GM19023 (cell line): ENCODE data around the gene STAC.

Source experiments
- ATAC-seq: cut with Tn5 transposase; IDR thresholded peaks from one replicate; pipeline ENCODE4 v1.9.1; 2021; ENCODE audit warnings: mild to moderate bottlenecking, moderate library complexity; ENCODE audit not compliant: unreplicated experiment

STAC gene

GRCh38 chr3:36511791-36512486, 131.6 kb downstream of the STAC start:
- no peak for ATAC-seq

DNA sequence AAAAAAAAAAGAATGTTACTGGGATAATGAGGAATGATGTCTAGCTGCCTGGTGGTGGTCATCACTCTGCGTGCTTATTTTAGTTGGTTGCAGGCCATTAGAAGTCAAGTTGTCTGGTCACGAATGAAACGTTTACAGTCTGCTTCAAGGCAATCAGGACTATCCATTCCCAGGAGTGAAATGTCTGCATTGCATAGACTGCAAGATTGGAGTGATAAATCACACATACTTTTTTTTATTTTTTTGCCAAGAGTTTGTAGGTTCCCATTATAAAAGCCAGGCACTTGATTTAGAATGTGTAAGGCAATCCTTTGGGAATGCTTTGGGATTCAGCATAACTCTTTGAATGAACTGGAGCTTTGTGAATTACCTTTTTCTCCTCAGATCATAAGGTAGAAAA, 132.3 kb downstream of the STAC start:
- ATAC-seq, result no peak

DNA sequence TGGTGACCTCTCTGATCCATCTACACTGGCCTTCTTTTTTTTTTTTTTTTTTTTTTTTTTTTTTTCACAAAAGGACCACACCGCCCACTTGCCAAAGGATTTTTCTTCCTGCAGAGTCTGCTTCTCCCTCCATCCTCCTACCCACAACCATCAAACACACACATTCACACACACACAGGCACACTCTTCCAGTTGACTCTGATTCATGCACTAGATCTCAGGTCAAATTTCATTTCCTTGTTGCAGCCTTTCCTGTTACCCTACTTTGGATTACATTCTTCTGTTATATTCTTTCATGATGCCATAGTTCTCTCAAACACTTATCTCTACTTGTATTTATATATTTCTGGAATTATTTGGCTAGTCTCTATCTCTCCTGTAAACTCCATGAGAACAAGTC, 133.9 kb downstream of the STAC start:
- ATAC-seq, result no peak

- ATAC-seq, result no peak
These were observed 139.4 kb downstream of the STAC start for GRCh38 chr3:36519682-36520081.

DNA sequence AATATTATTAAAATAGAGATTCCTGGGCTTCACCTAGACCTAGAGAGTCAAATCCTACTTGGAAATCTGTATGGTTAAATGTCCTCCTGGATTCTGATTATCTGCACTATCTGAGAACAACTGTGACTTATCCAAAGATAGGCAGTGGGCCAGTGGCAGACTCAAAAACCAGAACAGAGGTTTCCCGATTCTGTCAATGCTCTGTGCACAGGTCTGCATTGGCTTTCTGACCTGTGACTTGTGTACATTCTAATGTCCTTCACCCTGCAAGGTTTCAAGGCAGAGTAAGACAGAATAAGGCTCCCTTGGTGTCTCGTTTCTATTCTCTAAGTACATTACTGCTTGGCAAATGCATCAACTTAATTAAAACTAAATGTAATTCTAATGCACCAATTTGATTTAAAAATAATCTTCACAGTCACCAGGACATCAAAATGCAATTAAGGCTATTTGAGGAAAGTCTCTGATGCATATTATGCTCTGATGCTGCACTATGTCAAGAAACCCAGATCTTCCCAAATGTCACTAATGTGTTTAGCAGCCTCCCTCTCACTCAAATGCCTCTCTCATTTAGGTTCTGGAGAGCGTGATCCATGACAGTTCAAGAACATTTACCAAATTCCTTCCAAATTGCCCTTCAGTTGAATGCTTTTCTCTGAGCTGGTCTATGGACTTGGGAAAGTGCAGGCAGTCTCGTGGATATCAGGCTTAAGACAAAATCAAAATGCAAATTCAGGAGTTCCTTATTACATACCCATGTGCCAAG, 140.1 kb downstream of the STAC start:
- ATAC-seq, result no peak

GRCh38 chr3:36521007-36521379, 140.7 kb downstream of the STAC start:
- no peak for ATAC-seq

GRCh38 chr3:36524560-36524959, 144.3 kb downstream of the STAC start:
- no peak for ATAC-seq

- ATAC-seq, result no peak
These were observed 145.0 kb downstream of the STAC start for GRCh38 chr3:36525115-36525801.

- no peak for ATAC-seq
These were observed 157.9 kb downstream of the STAC start for GRCh38 chr3:36538136-36538749.

DNA sequence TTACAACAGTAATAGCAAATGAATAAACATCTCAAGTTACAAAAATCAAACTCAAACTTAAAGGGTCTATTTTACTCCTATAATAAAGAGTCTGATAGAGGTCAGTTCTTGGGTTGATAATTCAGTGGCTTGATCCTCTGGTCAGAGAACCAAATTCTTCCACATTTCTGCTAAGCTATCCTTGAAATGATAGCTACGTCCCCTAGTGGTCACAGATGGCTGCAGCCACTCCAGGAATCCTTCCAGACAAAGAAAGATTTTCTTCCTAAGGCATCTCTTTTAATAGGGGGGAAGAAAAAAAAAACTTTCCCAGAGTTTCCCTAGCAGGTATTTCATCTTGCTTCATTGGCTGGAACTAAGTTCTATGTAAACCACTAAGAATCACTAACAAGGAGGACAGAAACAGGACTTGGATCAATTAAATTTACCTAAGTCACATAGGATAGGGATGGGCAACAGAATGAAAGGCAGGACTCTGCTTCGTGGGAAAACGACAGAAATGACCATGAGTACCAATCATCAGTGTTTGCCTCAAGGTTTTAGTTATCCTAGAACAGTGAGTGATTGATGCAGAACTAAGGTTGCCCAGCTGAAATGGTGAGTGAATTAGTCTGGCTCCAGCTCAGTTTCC, 160.7 kb downstream of the STAC start:
- ATAC-seq, result no peak

DNA sequence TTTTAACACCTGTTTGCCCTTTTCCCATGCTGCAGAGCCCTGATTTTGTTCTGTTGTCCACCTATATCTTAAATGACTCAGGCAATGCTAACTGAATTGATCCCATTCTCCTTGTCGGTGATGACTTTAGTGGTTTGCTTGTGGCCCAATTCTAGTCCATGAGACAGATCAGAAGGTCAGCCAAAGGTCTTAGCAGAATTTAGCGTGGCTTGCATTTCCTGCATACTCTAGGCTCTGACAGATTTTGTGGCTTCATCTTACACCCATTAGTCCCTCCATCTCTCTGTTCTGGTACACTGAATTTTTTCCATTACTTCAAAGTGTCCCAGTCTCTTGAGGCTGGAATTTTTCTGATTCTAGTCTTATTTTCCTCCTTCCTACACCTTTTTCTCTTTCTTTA, 161.9 kb downstream of the STAC start:
- ATAC-seq, result no peak

GRCh38 chr3:36543276-36543997, 163.1 kb downstream of the STAC start:
- no peak for ATAC-seq

- ATAC-seq, result no peak
These were observed 165.9 kb downstream of the STAC start for GRCh38 chr3:36546226-36546625.

DNA sequence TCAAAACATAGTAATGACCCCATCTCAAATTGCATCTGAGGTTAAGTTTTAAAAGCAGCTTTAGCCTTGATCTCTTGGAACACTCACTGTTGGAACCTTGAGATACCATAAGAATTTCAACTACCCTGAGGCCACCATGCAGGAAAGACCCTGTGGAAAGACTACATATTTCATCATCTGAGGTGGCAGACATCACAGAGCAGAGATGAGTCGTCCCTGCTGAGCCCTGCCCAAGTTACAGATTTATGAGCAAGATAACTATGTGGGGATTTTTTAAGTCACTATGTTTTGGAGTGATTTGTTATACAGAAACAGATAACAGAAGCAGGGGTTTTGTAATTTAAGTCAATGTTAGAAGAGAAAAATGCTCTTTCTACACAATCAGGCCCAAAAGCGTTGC, 168.4 kb downstream of the STAC start:
- no peak for ATAC-seq

GRCh38 chr3:36557021-36557707, 176.9 kb downstream of the STAC start:
- peak; percentile 65 for ATAC-seq

DNA sequence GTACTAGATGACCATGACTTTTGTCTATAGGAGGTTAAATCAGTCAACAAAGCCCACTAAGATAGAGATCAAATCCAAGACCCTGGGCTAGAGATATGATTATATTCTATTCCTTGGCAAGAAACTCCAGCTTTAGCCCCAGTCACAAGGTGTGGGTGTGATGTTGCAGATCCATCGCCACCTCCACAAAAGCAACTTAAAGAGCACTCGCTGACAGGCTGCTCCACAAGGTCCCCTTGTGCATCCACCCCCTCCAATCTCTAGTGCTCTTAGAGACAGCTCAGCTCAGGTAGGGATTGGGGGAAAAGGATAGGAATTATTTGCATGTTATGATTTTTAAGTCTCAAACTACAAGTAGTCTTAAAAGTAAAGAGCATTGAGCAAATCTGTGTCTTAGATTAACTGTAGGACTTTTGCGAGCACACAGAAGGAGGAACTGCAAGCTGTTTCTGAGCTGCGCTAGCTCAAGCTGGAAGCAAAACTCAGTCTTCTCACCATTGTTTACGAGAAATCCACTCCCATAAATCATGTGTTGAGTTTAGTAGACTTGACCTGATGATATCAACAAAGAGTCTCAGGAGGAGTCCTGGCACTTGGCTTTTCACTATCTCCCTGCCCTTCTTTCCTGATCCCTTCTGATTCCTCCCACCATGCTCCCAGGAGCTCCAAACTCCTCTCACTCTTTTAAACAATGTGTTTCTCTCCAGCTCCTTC, 177.6 kb downstream of the STAC start:
- ATAC-seq, result no peak

GRCh38 chr3:36558961-36559360, 178.7 kb downstream of the STAC start:
- no peak for ATAC-seq

DNA sequence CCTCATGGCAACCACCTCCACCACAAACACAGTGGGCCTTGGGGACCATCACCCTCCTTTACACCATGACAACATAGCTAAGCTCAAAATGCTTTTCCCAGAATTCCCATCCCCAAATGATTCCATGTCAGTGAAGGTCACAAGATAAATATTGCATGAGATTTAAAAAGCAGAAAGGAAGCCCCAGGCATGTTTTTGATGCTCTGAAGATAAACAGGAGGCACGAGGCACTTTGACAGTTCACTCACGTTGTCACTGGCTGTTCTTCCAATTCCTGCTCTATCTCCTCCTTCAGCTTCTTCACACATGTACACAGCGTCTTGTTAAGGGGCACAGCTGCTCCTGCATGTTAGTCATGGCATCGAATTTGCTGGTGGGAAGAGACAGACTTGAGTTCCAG, 180.4 kb downstream of the STAC start:
- no peak for ATAC-seq

DNA sequence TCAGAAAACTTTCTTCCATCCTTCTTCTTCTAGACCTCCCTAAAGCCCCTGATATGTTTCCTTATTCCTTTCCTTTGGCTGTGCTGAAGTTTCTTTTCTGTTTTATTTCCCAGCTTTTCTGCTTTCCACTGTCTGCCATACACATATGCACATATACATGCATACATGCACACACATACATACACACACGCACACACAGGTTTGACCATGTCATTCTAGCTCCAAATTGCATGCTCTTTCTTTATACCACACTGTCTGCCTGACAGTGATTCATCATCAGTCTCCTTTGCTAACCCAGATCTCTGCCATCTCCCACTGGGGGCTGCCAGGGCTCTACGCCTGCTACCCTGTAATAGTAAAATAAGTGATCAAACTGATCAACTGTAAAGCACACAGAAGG, 181.3 kb downstream of the STAC start:
- no peak for ATAC-seq
